GM12891 (cell line): ENCODE data around the gene NFYA.
"Not testable (repeated sequence)": the region's sequence is repeated elsewhere in the genome, so short reads cannot be mapped to it uniquely, and the experiment has no call there.

Source experiments
- POLR2A ChIP-seq: IDR thresholded peaks from 2 replicates; pipeline ENCODE4 v1.6.1; 2011; ENCODE audit warnings: low read depth, low read length, control low read depth
- POLR2AphosphoS5 ChIP-seq: IDR thresholded peaks from 2 replicates; pipeline ENCODE4 v1.6.1; 2011; ENCODE audit warnings: low read depth, low read length, control low read depth
- POU2F2 ChIP-seq: IDR thresholded peaks from 2 replicates; pipeline ENCODE4 v1.6.1; 2011; ENCODE audit warnings: low read depth, mild to moderate bottlenecking, control low read depth, low read length, moderate library complexity

GRCh38 chr6:41115027-41115426 is 42.3 kb downstream of the NFYA start:
- TF ChIP-seq POLR2A, POLR2AphosphoS5, POU2F2: not testable (repeated sequence)
